Measurements from ENCODE around the gene PRG3.
"Not testable (repeated sequence)": the region's sequence is repeated elsewhere in the genome, so short reads cannot be mapped to it uniquely, and the experiment has no call there.

Gene PRG3

GRCh38 chr11:57407010-57407920, 26.3 kb upstream of the PRG3 start:
- DNase-seq (ENCODE audit: insufficient read length): no peak
- peak; percentile 73 for FAIRE-seq
- no peak for TF ChIP-seq TAF1 (IDR thresholded peaks at IDR 0.05; ENCODE audit: borderline replicate concordance, low read depth, low read length)
- no peak for TF ChIP-seq POLR2AphosphoS5 (IDR thresholded peaks at IDR 0.05; ENCODE audit: low read depth, low read length)
- TF ChIP-seq POLR2A (IDR thresholded peaks at IDR 0.05; ENCODE audit: low read depth, low read length): no peak

- DNase-seq (ENCODE audit: insufficient read length) (no peak), FAIRE-seq (peak; percentile 87)
- no peak for TF ChIP-seq TAF1 (IDR thresholded peaks at IDR 0.05; ENCODE audit: borderline replicate concordance, low read depth, low read length)
- TF ChIP-seq POLR2A (IDR thresholded peaks at IDR 0.05; ENCODE audit: low read depth, low read length): peak; percentile 66
- peak; percentile 81 for TF ChIP-seq POLR2AphosphoS5 (IDR thresholded peaks at IDR 0.05; ENCODE audit: low read depth, low read length)
Measured at GRCh38 chr11:57406337-57406904, 25.5 kb upstream of the PRG3 start.

- FAIRE-seq: peak; percentile 54
- TF ChIP-seq POLR2A (IDR thresholded peaks at IDR 0.05; ENCODE audit: low read depth, low read length) (no peak), POLR2AphosphoS5 (IDR thresholded peaks at IDR 0.05; ENCODE audit: low read depth, low read length) (no peak; the same call in 1 of the 2 replicates), TAF1 (IDR thresholded peaks at IDR 0.05; ENCODE audit: borderline replicate concordance, low read depth, low read length) (no peak)
- no peak for DNase-seq (ENCODE audit: insufficient read length)
Measured at GRCh38 chr11:57405271-57405860, 24.4 kb upstream of the PRG3 start.

- FAIRE-seq (no peak), DNase-seq (ENCODE audit: insufficient read length) (no peak)
- TF ChIP-seq POLR2AphosphoS5 (IDR thresholded peaks at IDR 0.05; ENCODE audit: low read depth, low read length): no peak
- no peak for TF ChIP-seq POLR2A (IDR thresholded peaks at IDR 0.05; ENCODE audit: low read depth, low read length)
- no peak for TF ChIP-seq TAF1 (IDR thresholded peaks at IDR 0.05; ENCODE audit: borderline replicate concordance, low read depth, low read length)
Measured at GRCh38 chr11:57403802-57404147, 22.8 kb upstream of the PRG3 start.

- not testable (repeated sequence) for DNase-seq (ENCODE audit: insufficient read length)
- FAIRE-seq: peak; percentile 86
- 0 out of 2 replicates have a peak, but pooled peaks have one; percentile 2 for TF ChIP-seq POLR2A (IDR thresholded peaks at IDR 0.05; ENCODE audit: low read depth, low read length)
Measured at GRCh38 chr11:57403003-57403801, 22.3 kb upstream of the PRG3 start.

GRCh38 chr11:57402188-57403002, 21.4 kb upstream of the PRG3 start:
- DNase-seq (ENCODE audit: insufficient read length) (no peak), FAIRE-seq (peak; percentile 74)
- 0 out of 2 replicates have a peak, but pooled peaks have one; percentile 4 for TF ChIP-seq POLR2A (IDR thresholded peaks at IDR 0.05; ENCODE audit: low read depth, low read length)
- TF ChIP-seq POLR2AphosphoS5 (IDR thresholded peaks at IDR 0.05; ENCODE audit: low read depth, low read length): peak; percentile 58; the same call in 1 of the 2 replicates
- TF ChIP-seq TAF1 (IDR thresholded peaks at IDR 0.05; ENCODE audit: borderline replicate concordance, low read depth, low read length): no peak

GRCh38 chr11:57399972-57400578, 19.1 kb upstream of the PRG3 start:
- DNase-seq (ENCODE audit: insufficient read length): no peak
- FAIRE-seq: no peak
- no peak for TF ChIP-seq POLR2AphosphoS5 (IDR thresholded peaks at IDR 0.05; ENCODE audit: low read depth, low read length)
- TF ChIP-seq TAF1 (IDR thresholded peaks at IDR 0.05; ENCODE audit: borderline replicate concordance, low read depth, low read length): no peak
- TF ChIP-seq POLR2A (IDR thresholded peaks at IDR 0.05; ENCODE audit: low read depth, low read length): no peak

- TF ChIP-seq POLR2A (IDR thresholded peaks at IDR 0.05; ENCODE audit: low read depth, low read length) (no peak), TAF1 (IDR thresholded peaks at IDR 0.05; ENCODE audit: borderline replicate concordance, low read depth, low read length) (no peak), POLR2AphosphoS5 (IDR thresholded peaks at IDR 0.05; ENCODE audit: low read depth, low read length) (no peak)
- FAIRE-seq: no peak
- DNase-seq (ENCODE audit: insufficient read length): no peak
Measured at GRCh38 chr11:57399221-57399620, 18.3 kb upstream of the PRG3 start.

GRCh38 chr11:57397394-57397990, 16.5 kb upstream of the PRG3 start:
- DNase-seq (ENCODE audit: insufficient read length): no peak
- no peak for FAIRE-seq
- TF ChIP-seq TAF1 (IDR thresholded peaks at IDR 0.05; ENCODE audit: borderline replicate concordance, low read depth, low read length): no peak
- TF ChIP-seq POLR2AphosphoS5 (IDR thresholded peaks at IDR 0.05; ENCODE audit: low read depth, low read length): no peak
- TF ChIP-seq POLR2A (IDR thresholded peaks at IDR 0.05; ENCODE audit: low read depth, low read length): no peak

GRCh38 chr11:57396744-57397143, 15.8 kb upstream of the PRG3 start:
- TF ChIP-seq POLR2A (IDR thresholded peaks at IDR 0.05; ENCODE audit: low read depth, low read length) (no peak), POLR2AphosphoS5 (IDR thresholded peaks at IDR 0.05; ENCODE audit: low read depth, low read length) (no peak), TAF1 (IDR thresholded peaks at IDR 0.05; ENCODE audit: borderline replicate concordance, low read depth, low read length) (no peak)
- FAIRE-seq: no peak
- DNase-seq (ENCODE audit: insufficient read length): no peak

Data from GM12892 (cell line).